AG09309 (cell line): Measurements from ENCODE around the gene TULP1.

ENCODE experiments used
- DNase-seq: peaks from one replicate; pipeline ENCODE4 v3.0.0-alpha.2; 2010; ENCODE audit warnings: low read depth
- H3K4me3 ChIP-seq: 2 replicates; pipeline ENCODE4 v1.5.1; 2011; ENCODE audit warnings: mild to moderate bottlenecking, low read depth, low read length, moderate library complexity; ENCODE audit not compliant: control insufficient read depth
- TF ChIP-seq, protein P1 (sequence below): IDR thresholded peaks from 2 replicates; pipeline ENCODE4 v1.5.1; 2011; ENCODE audit warnings: mild to moderate bottlenecking, low read depth, low read length, inconsistent platforms; ENCODE audit not compliant: insufficient read depth, control insufficient read depth; ENCODE audit errors: missing control alignments

TULP1 gene

DNA sequence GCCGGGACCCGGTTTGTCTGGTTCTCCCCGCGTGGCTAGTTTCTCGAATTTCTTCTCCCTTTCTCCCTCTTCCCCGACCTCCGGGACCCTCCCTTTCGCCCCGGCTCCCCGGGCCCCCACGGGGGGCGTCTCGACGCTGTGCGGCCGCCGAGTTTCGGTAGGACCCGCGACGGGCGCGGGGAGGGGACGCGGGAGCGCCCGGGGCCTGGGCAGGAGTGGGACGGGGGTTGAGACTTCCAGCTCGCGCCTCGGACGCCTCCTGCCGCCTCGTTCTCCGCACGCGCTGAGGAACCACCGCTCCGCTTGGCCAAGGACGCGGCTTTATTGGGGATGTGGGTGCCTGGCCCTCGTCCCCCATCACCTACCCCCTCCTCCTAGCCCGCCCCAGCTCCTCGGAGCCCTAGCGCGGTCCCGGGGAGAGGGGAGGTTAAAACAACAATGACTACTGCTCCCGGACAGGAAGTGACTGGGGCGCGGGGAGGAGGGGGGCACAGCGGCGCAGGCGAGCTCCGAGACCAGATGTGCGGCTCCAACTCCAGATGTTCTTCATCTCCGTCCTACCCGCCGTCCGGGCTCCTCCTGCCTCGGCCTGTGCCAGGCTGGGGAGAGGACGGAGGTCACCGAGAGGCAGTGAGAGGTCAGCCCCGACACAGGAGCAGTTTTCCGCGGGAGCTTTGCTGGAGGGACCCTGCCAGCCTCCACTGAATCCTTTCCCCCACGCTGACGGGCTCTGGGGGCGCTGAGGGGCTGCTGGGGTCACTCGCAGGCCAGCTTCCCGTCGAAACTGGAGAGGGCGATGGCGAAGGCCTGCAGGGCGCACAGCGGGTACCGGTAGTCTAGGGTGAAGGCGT, 14.9 kb downstream of the TULP1 start:
- H3K4me3 ChIP-seq = peak overlapping the region; percentile 74
- peak; percentile 24 for DNase-seq
- TF ChIP-seq, protein P1, sequence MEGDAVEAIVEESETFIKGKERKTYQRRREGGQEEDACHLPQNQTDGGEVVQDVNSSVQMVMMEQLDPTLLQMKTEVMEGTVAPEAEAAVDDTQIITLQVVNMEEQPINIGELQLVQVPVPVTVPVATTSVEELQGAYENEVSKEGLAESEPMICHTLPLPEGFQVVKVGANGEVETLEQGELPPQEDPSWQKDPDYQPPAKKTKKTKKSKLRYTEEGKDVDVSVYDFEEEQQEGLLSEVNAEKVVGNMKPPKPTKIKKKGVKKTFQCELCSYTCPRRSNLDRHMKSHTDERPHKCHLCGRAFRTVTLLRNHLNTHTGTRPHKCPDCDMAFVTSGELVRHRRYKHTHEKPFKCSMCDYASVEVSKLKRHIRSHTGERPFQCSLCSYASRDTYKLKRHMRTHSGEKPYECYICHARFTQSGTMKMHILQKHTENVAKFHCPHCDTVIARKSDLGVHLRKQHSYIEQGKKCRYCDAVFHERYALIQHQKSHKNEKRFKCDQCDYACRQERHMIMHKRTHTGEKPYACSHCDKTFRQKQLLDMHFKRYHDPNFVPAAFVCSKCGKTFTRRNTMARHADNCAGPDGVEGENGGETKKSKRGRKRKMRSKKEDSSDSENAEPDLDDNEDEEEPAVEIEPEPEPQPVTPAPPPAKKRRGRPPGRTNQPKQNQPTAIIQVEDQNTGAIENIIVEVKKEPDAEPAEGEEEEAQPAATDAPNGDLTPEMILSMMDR = no peak

DNA sequence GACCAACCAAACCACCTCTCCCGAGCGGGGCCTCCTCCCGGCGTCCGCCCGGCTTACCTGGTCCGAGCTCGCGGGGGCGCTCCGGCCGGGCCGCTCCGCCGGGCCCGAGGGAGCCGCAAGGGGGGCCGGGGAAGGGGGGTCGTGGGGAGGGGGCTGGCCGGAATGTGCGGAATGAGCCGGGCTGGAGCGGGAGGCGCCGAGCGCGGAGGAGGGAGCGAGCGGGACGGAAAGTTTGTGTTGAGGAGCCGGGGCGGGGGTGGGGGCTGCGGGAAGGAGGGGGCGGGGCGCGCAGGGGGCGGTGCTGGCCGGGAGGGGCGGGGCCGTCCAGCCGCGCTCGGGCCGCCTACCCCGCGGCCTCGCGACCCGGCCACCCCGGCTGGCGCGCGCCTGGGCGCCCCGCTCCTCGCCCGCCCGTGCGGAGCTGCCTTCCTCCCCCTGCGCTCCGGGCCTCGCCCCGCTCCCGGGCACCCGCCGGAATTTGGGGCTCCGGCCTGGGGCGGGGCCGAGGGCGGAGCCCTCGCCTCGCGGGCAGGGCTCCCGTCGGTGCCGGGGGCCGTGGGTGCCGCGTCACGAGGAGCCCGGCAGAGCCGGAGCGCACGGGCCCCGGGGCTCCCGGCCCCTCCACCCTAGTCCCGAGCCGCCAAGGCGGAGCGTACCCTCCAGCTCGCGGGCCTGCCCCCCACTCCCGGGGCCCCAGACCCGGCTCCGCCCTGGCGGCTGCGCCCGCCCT, 15.7 kb downstream of the TULP1 start, which contains the start of gene TEAD3:
TEAD3 (minus strand) TSS at position 239 of the 730 bp plus-strand sequence.
- H3K4me3 ChIP-seq = peak within 1 kb of the TSS; percentile 74
- DNase-seq = no peak
- TF ChIP-seq, protein P1 = peak; percentile 18

DNA sequence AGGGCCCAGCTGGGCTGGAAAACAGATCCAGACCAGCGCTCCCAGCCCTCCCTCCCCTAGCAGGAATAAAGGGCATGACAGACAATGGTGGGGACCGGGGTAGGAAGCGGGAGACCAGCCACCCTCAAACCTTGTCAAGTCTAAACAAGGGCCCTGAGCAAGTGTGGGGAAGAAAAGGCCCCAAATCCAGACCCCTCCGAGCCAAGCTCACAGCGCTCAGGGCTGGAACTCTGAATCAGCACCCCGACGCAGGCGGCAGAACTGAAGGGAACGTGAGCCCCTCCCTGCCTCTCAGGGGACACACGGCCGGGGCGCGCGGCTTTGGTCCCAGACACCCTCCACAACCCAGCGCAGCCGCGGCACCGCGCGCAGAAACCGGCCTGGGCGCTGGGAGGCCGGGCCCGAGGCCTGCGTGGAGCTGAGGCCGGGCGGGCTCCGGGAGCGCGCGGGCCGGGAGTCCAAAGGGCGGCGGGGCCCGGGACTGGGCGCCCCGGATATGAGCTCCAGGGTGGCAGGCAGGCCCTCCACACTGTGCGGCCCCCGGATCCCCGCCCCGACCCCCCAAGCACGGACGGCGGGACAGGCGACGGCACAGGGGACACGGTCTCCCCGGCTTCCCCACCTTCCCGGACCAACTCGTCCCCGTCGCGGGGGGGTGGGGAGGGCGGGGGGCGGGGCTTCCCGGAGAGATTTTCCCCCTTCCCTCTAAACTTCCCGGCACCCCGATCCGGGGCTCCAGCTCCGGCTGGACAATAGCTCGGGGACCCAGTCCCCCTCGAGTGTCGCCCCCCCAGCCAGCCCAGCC, 16.5 kb downstream of the TULP1 start:
- no peak for DNase-seq
- TF ChIP-seq, protein P1 = no peak
- H3K4me3 ChIP-seq = peak overlapping the region; percentile 74

DNA sequence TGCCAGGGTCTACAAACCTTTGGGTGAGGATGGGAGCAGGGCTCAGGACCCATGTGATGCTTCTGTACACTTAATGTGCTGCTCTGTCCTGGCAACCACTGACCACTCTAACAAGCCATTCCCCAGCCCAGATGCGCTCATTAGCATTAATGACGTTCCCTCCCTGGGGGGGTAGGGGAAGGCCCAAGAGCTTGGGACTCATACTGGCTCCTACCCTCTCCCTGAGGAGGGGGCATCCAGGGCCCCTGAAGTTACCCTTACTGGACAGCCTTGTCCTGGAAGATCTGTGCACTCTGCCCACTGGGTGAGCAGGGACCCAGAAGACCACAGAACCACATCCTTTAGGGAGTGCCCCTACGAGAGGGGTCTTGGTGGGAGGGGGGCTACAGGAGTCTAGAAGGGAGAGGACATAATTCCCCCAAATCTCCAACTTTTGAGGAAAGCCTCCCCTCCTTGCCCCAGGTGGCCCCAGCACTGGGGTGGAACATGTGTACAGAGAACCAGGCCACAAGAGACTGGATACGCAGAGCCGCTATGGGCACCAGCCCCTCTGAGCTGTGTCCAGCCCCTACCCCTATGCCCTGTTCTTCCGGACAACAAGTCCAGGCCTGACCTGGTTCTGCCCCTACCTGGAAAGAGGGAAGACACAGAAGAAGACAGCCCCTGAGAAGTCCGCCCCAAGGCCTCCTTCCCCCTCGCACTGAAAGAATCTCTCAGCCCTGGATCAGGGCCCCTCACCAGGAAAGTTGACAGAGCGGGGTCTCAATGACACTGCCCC, 17.2 kb downstream of the TULP1 start:
- peak overlapping the region; percentile 74 for H3K4me3 ChIP-seq
- DNase-seq = no peak

DNA sequence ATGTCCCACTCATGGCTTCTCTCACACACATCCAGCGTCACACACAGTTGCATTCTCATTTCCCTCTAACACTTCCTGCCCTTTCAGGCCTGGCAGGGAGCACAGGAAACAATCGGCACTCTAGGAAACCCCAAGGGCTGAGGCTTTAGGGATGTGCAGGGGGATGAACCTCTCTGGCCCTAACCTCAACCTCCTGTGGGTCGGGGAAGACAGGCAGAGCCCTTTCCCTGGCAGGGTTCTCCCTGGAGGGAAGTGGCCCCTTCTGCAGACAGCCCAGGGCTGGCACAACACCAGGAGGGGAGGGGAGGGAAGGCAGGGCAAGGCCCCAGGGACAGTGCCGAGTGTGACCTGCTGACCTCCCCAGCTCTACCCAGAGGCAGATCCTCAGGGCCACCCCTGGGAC, 18.5 kb downstream of the TULP1 start:
- DNase-seq = no peak
- TF ChIP-seq, protein P1 = no peak
- no peak overlapping the region for H3K4me3 ChIP-seq

More for the DNA sequence above, 17.2 kb downstream of the TULP1 start:
- TF ChIP-seq, protein P1 = no peak
